Loucy (cell line): ENCODE measurements around the gene DPF1.
"Not testable (repeated sequence)": the region's sequence is repeated elsewhere in the genome, so short reads cannot be mapped to it uniquely, and the experiment has no call there.

ENCODE experiments used
- H2AFZ ChIP-seq: fragments of 200-600 bp; sonication (generic); 2 replicates; pipeline ENCODE4 v1.6.0; 2016; ENCODE audit warnings: antibody characterized with exemption, mild to moderate bottlenecking, low read length, moderate library complexity
- H3F3A ChIP-seq: fragments of 200-600 bp; 2 replicates; pipeline ENCODE4 v1.6.0; 2016; ENCODE audit warnings: antibody characterized with exemption, low read depth, mild to moderate bottlenecking
- H3K27me3 ChIP-seq: fragments of 200-600 bp; sonication (generic); 2 replicates; pipeline ENCODE4 v1.6.1; 2014; ENCODE audit warnings: low read length, mild to moderate bottlenecking; ENCODE audit not compliant: insufficient read depth, poor library complexity, severe bottlenecking
- H3K36me3 ChIP-seq: fragments of 200-600 bp; sonication (generic); 2 replicates; pipeline ENCODE4 v1.6.1; 2016; ENCODE audit warnings: low read length; ENCODE audit not compliant: insufficient read depth
- H3K4me1 ChIP-seq: fragments of 200-600 bp; sonication (generic); 2 replicates; pipeline ENCODE4 v1.5.1; 2014; ENCODE audit warnings: low read length, mild to moderate bottlenecking; ENCODE audit not compliant: insufficient read depth, poor library complexity, severe bottlenecking
- H3K4me2 ChIP-seq: fragments of 200-600 bp; sonication (generic); 2 replicates; pipeline ENCODE4 v1.6.0; 2014; ENCODE audit warnings: antibody characterized with exemption, low read length, low read depth, mild to moderate bottlenecking; ENCODE audit not compliant: poor library complexity, severe bottlenecking
- H3K4me3 ChIP-seq: fragments of 200-600 bp; sonication (generic); 2 replicates; pipeline ENCODE4 v1.5.1; 2014; ENCODE audit warnings: low read length, mild to moderate bottlenecking, mixed read lengths; ENCODE audit not compliant: poor library complexity, severe bottlenecking
- H3K79me2 ChIP-seq: fragments of 200-600 bp; sonication (generic); 2 replicates; pipeline ENCODE4 v1.6.1; 2014; ENCODE audit warnings: low read length; ENCODE audit not compliant: insufficient read depth
- H3K9ac ChIP-seq: fragments of 200-600 bp; sonication (generic); 2 replicates; pipeline ENCODE4 v1.6.0; 2014; ENCODE audit warnings: mild to moderate bottlenecking, low read depth, low read length, moderate library complexity; ENCODE audit not compliant: poor library complexity, severe bottlenecking
- H3K9me2 ChIP-seq: fragments of 200-600 bp; sonication (generic); replicated peaks from 2 replicates; pipeline ENCODE4 v1.6.1; 2016; ENCODE audit warnings: low read depth, low read length, mixed read lengths
- H3K9me3 ChIP-seq: fragments of 200-600 bp; sonication (generic); 2 replicates; pipeline ENCODE4 v1.6.1; 2014; ENCODE audit warnings: mild to moderate bottlenecking, antibody characterized with exemption, low read length, low read depth; ENCODE audit not compliant: insufficient read depth
- H4K20me1 ChIP-seq: fragments of 200-600 bp; sonication (generic); 2 replicates; pipeline ENCODE4 v1.6.0; 2014; ENCODE audit warnings: antibody characterized with exemption, low read length, mild to moderate bottlenecking; ENCODE audit not compliant: insufficient read depth, poor library complexity, severe bottlenecking
- EZH2phosphoT487 ChIP-seq: fragments of 200-600 bp; IDR thresholded peaks from 2 replicates; pipeline ENCODE4 v1.6.1; 2018; ENCODE audit warnings: antibody characterized with exemption, mild to moderate bottlenecking, moderate library complexity, borderline replicate concordance
- TF ChIP-seq, protein P1 (sequence below): fragments of 200-600 bp; sonication (generic); conservative IDR thresholded peaks from 2 replicates; pipeline ENCODE4 v1.5.1; 2014; ENCODE audit warnings: mild to moderate bottlenecking, antibody characterized with exemption, low read length

DPF1 gene

DNA sequence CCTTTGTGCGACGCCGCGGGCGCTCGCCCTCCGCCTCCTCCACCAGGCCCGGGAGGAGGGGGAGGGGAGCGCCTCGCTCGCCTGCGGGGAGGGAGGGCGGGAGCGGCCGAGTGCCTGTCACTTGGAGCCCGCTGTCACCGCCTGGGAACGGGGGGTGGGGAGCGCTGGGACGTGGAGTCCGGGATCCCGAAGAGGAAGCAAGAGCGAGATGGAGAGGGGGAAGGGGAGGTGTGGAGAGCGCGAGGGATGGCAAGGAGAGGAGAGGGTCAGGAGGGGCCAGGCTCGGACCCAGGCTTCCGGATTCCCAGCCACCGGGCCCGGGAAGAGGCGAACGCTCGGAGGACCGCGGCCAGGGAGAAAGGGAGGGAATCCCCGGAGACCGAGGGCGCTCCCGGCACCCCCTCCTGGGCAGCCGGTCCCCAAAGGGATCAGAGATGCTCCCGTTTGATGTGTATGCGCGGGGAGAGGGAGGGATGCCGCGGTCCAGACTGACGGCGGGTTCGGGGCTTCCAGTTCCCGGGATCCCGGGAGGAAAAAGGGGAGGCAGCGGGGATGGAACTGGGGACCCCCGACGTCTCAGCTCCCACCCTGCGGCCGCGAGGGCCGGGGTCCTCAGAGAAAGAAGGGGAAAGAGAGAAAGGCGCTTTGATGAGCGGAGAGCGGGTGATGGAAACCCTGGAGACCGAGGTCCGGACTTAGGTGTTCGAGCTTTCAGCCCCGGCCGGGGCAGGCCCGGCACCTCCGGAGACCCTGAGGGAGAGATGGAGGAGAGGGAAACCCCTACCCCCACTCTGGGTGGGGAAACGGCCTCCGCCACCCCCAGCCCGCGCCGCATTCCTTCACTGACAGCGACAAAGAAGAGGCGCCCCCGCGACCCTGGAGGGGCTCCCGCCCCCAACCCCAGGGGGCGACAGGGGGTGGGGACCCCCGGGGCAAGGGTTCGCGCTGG lies 4.7 kb upstream of the DPF1 start:
- Histone ChIP-seq H2AFZ (no peak overlapping the region), H3K4me3 (peak overlapping the region; percentile 25), H4K20me1 (no peaks in the 10 kb centered on the region), H3K79me2 (no peaks in the 10 kb centered on the region), H3K9ac (no peak overlapping the region), H3F3A (no peaks in the 10 kb centered on the region), H3K9me2 (no peaks in the 10 kb centered on the region), H3K4me1 (peaks cover 4% of the 10 kb centered on the region), H3K27me3 (no peaks in the 10 kb centered on the region), H3K9me3 (no peaks in the 10 kb centered on the region), H3K4me2 (peak overlapping the region; percentile 46), H3K36me3 (no peaks in the 10 kb centered on the region)
- no peak for TF ChIP-seq EZH2phosphoT487
- TF ChIP-seq, protein P1, sequence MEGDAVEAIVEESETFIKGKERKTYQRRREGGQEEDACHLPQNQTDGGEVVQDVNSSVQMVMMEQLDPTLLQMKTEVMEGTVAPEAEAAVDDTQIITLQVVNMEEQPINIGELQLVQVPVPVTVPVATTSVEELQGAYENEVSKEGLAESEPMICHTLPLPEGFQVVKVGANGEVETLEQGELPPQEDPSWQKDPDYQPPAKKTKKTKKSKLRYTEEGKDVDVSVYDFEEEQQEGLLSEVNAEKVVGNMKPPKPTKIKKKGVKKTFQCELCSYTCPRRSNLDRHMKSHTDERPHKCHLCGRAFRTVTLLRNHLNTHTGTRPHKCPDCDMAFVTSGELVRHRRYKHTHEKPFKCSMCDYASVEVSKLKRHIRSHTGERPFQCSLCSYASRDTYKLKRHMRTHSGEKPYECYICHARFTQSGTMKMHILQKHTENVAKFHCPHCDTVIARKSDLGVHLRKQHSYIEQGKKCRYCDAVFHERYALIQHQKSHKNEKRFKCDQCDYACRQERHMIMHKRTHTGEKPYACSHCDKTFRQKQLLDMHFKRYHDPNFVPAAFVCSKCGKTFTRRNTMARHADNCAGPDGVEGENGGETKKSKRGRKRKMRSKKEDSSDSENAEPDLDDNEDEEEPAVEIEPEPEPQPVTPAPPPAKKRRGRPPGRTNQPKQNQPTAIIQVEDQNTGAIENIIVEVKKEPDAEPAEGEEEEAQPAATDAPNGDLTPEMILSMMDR: no peak

DNA sequence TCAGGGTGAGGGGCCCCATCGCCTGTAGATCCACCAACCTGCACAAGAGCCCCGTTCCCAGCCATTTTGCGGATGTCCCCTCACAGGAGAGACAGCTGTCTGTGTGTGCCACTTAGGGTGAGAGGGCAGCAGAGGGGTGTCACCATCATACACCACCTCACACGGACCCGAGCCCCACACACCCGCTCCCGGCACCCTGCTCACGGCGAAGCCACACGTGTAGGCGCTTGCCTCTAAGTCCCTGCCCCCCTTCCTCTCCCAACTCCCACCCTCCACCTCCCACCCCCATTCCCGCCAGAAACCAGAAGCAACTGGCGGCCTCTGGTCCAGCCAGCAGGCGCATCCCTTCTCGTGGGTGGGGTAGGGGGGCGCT lies 4.0 kb upstream of the DPF1 start:
- no peak overlapping the region for H3K4me2 ChIP-seq

DNA sequence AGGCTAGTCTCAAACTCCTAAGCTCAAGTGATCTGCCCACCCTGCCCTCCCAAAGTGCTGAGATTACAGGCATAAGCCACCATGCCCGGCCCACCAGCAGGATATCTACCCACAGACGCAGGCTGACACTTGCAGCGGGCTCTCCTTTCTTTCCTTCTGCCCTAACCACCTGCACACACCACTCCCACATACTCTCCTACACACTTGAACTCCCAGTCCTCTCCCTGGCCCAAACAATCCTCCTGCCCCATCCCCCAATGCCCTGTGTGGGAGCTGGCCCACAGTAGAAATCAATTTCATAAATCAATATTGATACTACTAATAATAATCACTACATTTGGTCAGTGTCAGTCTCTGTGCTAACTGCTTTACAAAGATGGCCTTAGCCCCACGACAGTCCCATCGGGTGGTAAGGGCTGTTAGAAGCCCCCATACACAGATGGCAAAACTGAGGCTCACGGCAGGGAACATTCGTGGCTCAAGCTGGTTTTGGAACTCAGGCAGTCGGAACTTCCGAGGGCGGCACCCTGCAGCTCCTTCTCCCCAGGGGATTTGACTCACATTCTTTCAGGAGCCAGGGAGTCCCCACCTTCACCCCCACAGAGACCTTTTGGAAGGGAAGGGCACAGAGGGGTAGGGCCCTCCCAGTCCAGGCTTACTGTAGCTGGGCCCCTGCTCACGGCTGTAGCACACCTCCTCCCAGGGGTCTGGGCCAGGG lies 3.4 kb upstream of the DPF1 start:
- Histone ChIP-seq H3K9ac (no peak overlapping the region), H3K4me3 (no peak overlapping the region), H3F3A (no peaks in the 10 kb centered on the region), H4K20me1 (no peaks in the 10 kb centered on the region), H3K9me3 (no peaks in the 10 kb centered on the region), H3K27me3 (no peaks in the 10 kb centered on the region), H3K36me3 (no peaks in the 10 kb centered on the region), H3K9me2 (no peaks in the 10 kb centered on the region), H2AFZ (no peak overlapping the region), H3K4me1 (peaks cover 11% of the 10 kb centered on the region), H3K4me2 (no peak overlapping the region), H3K79me2 (no peaks in the 10 kb centered on the region)
- TF ChIP-seq, protein P1: no peak
- no peak for TF ChIP-seq EZH2phosphoT487

More for the DNA sequence above, 4.0 kb upstream of the DPF1 start:
- Histone ChIP-seq H3K9me2 (no peaks in the 10 kb centered on the region), H3K4me1 (peaks cover 10% of the 10 kb centered on the region), H3K79me2 (no peaks in the 10 kb centered on the region), H3K36me3 (no peaks in the 10 kb centered on the region), H3K9me3 (no peaks in the 10 kb centered on the region), H2AFZ (no peak overlapping the region), H3K27me3 (no peaks in the 10 kb centered on the region), H3K9ac (no peak overlapping the region), H3K4me3 (no peak overlapping the region), H3F3A (no peaks in the 10 kb centered on the region), H4K20me1 (no peaks in the 10 kb centered on the region)
- TF ChIP-seq, protein P1: no peak
- TF ChIP-seq EZH2phosphoT487: no peak

DNA sequence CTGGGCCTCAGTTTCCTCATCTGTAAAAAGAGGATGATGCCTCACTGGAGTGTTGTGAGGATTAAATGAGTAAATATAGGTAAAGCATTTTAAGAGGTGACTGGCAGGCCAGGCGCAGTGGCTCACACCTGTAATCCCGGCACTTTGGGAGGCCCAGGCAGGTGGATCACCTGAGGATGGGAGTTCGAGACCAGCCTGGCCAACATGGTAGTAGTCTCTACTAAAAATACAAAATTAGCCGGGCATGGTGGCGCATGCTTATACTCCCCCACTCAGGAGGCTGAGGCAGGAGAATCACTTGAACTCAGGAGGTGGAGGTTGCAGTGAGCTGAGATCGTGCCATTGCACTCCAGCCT lies 819 bp upstream of the DPF1 start:
- H3F3A ChIP-seq, H4K20me1 ChIP-seq, H3K9me2 ChIP-seq, H3K36me3 ChIP-seq, H3K79me2 ChIP-seq, H2AFZ ChIP-seq, H3K27me3 ChIP-seq, H3K9me3 ChIP-seq: not testable (repeated sequence)
- peak overlapping the region; percentile 72 for H3K9ac ChIP-seq
- H3K4me1 ChIP-seq: peaks cover 11% of the 10 kb centered on the region
- peak overlapping the region; percentile 84 for H3K4me3 ChIP-seq
- H3K4me2 ChIP-seq: peak overlapping the region; percentile 76
